Right lobe of liver (tissue), 4 donors: ENCODE measurements around the gene PFN3.

ENCODE experiments used
- POLR2A ChIP-seq: fragments of 450-650 bp; IDR thresholded peaks from one replicate; pipeline ENCODE4 v1.6.1; 2017; ENCODE audit warnings: antibody characterized with exemption, mild to moderate bottlenecking
- TF ChIP-seq, protein P1 (sequence below), 4 donors: fragments of 200-600 bp in 3 of 4; fragments of 450-650 bp in 1 of 4; IDR thresholded peaks; one replicate each; pipeline versions ENCODE4 v1.5.1 to v1.8.0; 2016 to 2022; ENCODE audit warnings: antibody characterized with exemption in 4 of 4, mild to moderate bottlenecking in 2 of 4
- donor health status: DM: no; HTN: no; CAD: no.
- donor health status: DM: no; HTN: no; CAD: no.
- donor health status: DM: no; HTN: yes; CAD: no.

DNA sequence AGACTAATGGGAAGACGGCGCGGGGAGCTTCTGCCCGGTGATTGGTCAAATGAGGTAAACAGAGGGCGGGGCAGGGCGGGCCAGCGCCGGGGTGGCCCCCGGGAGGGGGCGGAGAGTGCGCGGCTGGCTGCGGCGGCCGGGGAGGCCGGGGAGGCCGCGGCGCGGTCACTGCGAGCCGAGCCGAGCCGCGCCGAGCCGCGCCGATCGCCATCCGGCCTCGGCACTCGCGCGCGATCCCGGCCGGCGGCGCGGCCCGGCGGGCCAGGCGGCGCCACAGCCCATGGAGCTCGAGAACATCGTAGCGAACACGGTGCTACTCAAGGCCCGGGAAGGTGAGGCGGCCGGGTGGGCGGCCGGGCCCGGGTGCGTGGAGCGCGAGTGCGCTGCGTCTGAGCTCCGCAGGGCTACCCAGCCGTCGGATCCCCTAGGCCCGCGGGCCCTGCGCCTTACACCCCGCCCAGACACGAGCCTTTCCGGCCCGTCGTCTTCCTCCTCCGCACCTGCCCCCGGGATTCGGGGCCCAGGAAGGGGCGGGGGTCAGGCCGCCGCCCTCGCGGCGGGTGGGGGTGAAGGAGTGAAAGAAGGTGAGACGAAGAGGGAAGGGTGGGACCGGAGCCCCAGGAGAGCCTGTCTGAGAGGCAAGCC, 26.2 kb upstream of the PFN3 start, which contains the start of gene GRK6:
- TF ChIP-seq, protein P1, sequence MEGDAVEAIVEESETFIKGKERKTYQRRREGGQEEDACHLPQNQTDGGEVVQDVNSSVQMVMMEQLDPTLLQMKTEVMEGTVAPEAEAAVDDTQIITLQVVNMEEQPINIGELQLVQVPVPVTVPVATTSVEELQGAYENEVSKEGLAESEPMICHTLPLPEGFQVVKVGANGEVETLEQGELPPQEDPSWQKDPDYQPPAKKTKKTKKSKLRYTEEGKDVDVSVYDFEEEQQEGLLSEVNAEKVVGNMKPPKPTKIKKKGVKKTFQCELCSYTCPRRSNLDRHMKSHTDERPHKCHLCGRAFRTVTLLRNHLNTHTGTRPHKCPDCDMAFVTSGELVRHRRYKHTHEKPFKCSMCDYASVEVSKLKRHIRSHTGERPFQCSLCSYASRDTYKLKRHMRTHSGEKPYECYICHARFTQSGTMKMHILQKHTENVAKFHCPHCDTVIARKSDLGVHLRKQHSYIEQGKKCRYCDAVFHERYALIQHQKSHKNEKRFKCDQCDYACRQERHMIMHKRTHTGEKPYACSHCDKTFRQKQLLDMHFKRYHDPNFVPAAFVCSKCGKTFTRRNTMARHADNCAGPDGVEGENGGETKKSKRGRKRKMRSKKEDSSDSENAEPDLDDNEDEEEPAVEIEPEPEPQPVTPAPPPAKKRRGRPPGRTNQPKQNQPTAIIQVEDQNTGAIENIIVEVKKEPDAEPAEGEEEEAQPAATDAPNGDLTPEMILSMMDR (IDR thresholded peaks at IDR 0.05) = no peak
- TF ChIP-seq POLR2A = peak; percentile 72
